GM12891 (cell line): ENCODE measurements around the gene WIPF1.

Experiments
- PAX5 ChIP-seq: IDR thresholded peaks from 2 replicates; pipeline ENCODE4 v1.6.1; 2011; ENCODE audit warnings: low read length, moderate library complexity, mild to moderate bottlenecking; ENCODE audit not compliant: insufficient read depth, severe bottlenecking
- POLR2A ChIP-seq: IDR thresholded peaks from 2 replicates; pipeline ENCODE4 v1.6.1; 2011; ENCODE audit warnings: low read depth, low read length, control low read depth
- POLR2AphosphoS5 ChIP-seq: IDR thresholded peaks from 2 replicates; pipeline ENCODE4 v1.6.1; 2011; ENCODE audit warnings: low read depth, low read length, control low read depth
- POU2F2 ChIP-seq: IDR thresholded peaks from 2 replicates; pipeline ENCODE4 v1.6.1; 2011; ENCODE audit warnings: low read depth, mild to moderate bottlenecking, control low read depth, low read length, moderate library complexity
- SPI1 ChIP-seq: IDR thresholded peaks from 2 replicates; pipeline ENCODE4 v1.6.1; 2011; ENCODE audit warnings: low read depth, low read length, control low read depth
- TAF1 ChIP-seq: IDR thresholded peaks from 2 replicates; pipeline ENCODE4 v1.6.1; 2011; ENCODE audit warnings: low read depth, low read length, control low read depth

GRCh38 chr2:174535083-174535482, 62.5 kb downstream of the WIPF1 start:
- no peak for TF ChIP-seq POU2F2
- TF ChIP-seq POLR2A = no peak
- no peak for TF ChIP-seq POLR2AphosphoS5
- no peak for TF ChIP-seq TAF1
- no peak for TF ChIP-seq SPI1
- no peak for TF ChIP-seq PAX5
